SK-N-SH treated with all-trans-retinoic acid at 6 μM for 48 hours (cell line): ENCODE results near the gene ANKRD11.

Source experiments
- ATAC-seq: fragments of 200-7000 bp; cut with Tn5 transposase; 3 replicates; pipeline ENCODE4 v1.9.1; 2020; ENCODE audit warnings: mild to moderate bottlenecking, moderate library complexity
- ARNTL ChIP-seq: fragments of 450-650 bp; formaldehyde crosslinking; IDR thresholded peaks from 2 replicates; pipeline ENCODE4 v1.5.0; 2020; ENCODE audit warnings: low read depth, mild to moderate bottlenecking, moderate library complexity, borderline replicate concordance
- BACH2 ChIP-seq: fragments of 250-450 bp; sonication (Bioruptor Pico); IDR thresholded peaks from 2 replicates; pipeline ENCODE4 v1.9.0; 2021; ENCODE audit warnings: mild to moderate bottlenecking, borderline replicate concordance
- CSDC2 ChIP-seq: fragments of 250-450 bp; sonication (Bioruptor Pico); IDR thresholded peaks from 2 replicates; pipeline ENCODE4 v1.5.0; 2020; ENCODE audit warnings: mild to moderate bottlenecking, moderate library complexity
- ESRRG ChIP-seq: fragments of 250-450 bp; sonication (Bioruptor Pico); IDR thresholded peaks from 2 replicates; pipeline ENCODE4 v1.6.1; 2021; ENCODE audit warnings: mild to moderate bottlenecking
- GLIS3 ChIP-seq: fragments of 250-450 bp; sonication (Bioruptor Pico); IDR thresholded peaks from 2 replicates; pipeline ENCODE4 v1.5.0; 2020; ENCODE audit warnings: mild to moderate bottlenecking, moderate library complexity
- ISL1 ChIP-seq: fragments of 250-450 bp; sonication (Bioruptor Pico); IDR thresholded peaks from 2 replicates; pipeline ENCODE4 v2.1.2; 2022; ENCODE audit warnings: mild to moderate bottlenecking, moderate library complexity
- OSR1 ChIP-seq: fragments of 250-450 bp; sonication (Bioruptor Pico); IDR thresholded peaks from 2 replicates; pipeline ENCODE4 v1.8.0; 2022; ENCODE audit warnings: moderate library complexity, mild to moderate bottlenecking, inconsistent platforms
- PATZ1 ChIP-seq: fragments of 250-450 bp; sonication (Bioruptor Pico); IDR thresholded peaks from 2 replicates; pipeline ENCODE4 v1.8.0; 2020; ENCODE audit warnings: mild to moderate bottlenecking, moderate library complexity, borderline replicate concordance
- POU6F1 ChIP-seq: fragments of 250-450 bp; sonication (Bioruptor Pico); IDR thresholded peaks from 2 replicates; pipeline ENCODE4 v1.8.0; 2021; ENCODE audit warnings: low read depth, mild to moderate bottlenecking, moderate library complexity, borderline replicate concordance
- PPARA ChIP-seq: fragments of 250-450 bp; sonication (Bioruptor Pico); IDR thresholded peaks from 2 replicates; pipeline ENCODE4 v1.5.0; 2020; ENCODE audit warnings: mild to moderate bottlenecking, borderline replicate concordance
- RARB ChIP-seq: fragments of 250-450 bp; sonication (Bioruptor Pico); IDR thresholded peaks from 2 replicates; pipeline ENCODE4 v1.8.0; 2021; ENCODE audit warnings: mild to moderate bottlenecking, moderate library complexity
- TCF4 ChIP-seq: fragments of 250-450 bp; sonication (Bioruptor Pico); IDR thresholded peaks from 2 replicates; pipeline ENCODE4 v1.8.0; 2021; ENCODE audit warnings: mild to moderate bottlenecking, moderate library complexity, borderline replicate concordance
- ZC3H10 ChIP-seq: fragments of 250-450 bp; sonication (Bioruptor Pico); IDR thresholded peaks from 2 replicates; pipeline ENCODE4 v1.5.1; 2021; ENCODE audit warnings: mild to moderate bottlenecking, moderate library complexity
- ZFP3 ChIP-seq: fragments of 250-450 bp; sonication (Bioruptor Pico); IDR thresholded peaks from 2 replicates; pipeline ENCODE4 v1.5.0; 2020; ENCODE audit warnings: mild to moderate bottlenecking, moderate library complexity
- ZFP30 ChIP-seq: fragments of 450-650 bp; formaldehyde crosslinking; IDR thresholded peaks from 2 replicates; pipeline ENCODE4 v1.5.0; 2022; ENCODE audit warnings: mild to moderate bottlenecking, moderate library complexity
- ZNF565 ChIP-seq: fragments of 450-650 bp; formaldehyde crosslinking; conservative IDR thresholded peaks from 2 replicates; pipeline ENCODE4 v1.5.0; 2020; ENCODE audit warnings: low read depth, mild to moderate bottlenecking, moderate library complexity
- ZNF70 ChIP-seq: fragments of 450-650 bp; formaldehyde crosslinking; IDR thresholded peaks from 2 replicates; pipeline ENCODE4 v1.5.0; 2020; ENCODE audit warnings: mild to moderate bottlenecking, moderate library complexity
- ZNF8 ChIP-seq: fragments of 450-650 bp; formaldehyde crosslinking; IDR thresholded peaks from 2 replicates; pipeline ENCODE4 v1.5.0; 2020; ENCODE audit warnings: mild to moderate bottlenecking, moderate library complexity
- TF ChIP-seq, protein P1 (sequence below): fragments of 250-450 bp; sonication (Bioruptor Pico); IDR thresholded peaks from 2 replicates; pipeline ENCODE4 v1.5.0; 2020; ENCODE audit warnings: mild to moderate bottlenecking, moderate library complexity
- TF ChIP-seq, protein P2 (sequence below): fragments of 250-450 bp; sonication (Bioruptor Pico); IDR thresholded peaks from 2 replicates; pipeline ENCODE4 v1.5.1; 2021; ENCODE audit warnings: mild to moderate bottlenecking, moderate library complexity
- TF ChIP-seq, protein P3 (sequence below): fragments of 250-450 bp; sonication (Bioruptor Pico); IDR thresholded peaks from 2 replicates; pipeline ENCODE4 v1.5.1; 2020; ENCODE audit warnings: low read depth, mild to moderate bottlenecking, moderate library complexity

Gene ANKRD11

GRCh38 chr16:89367538-89367915 lies 122.8 kb downstream of the ANKRD11 start:
- ATAC-seq = no peak
- TF ChIP-seq ESRRG (CRISPR knock-in tag) (no peak), ZC3H10 (CRISPR knock-in tag) (no peak), GLIS3 (CRISPR knock-in tag) (no peak), PATZ1 (CRISPR knock-in tag) (no peak), ISL1 (CRISPR knock-in tag) (no peak), CSDC2 (no peak), ZFP3 (CRISPR knock-in tag) (no peak), ZNF70 (CRISPR knock-in tag) (no peak), PPARA (CRISPR knock-in tag) (no peak), ZNF565 (CRISPR knock-in tag) (no peak), ZFP30 (CRISPR knock-in tag) (no peak), TCF4 (no peak), POU6F1 (CRISPR knock-in tag) (no peak), RARB (no peak), OSR1 (CRISPR knock-in tag) (no peak), ZNF8 (CRISPR knock-in tag) (no peak), ARNTL (CRISPR knock-in tag) (no peak)
- TF ChIP-seq, protein P1, sequence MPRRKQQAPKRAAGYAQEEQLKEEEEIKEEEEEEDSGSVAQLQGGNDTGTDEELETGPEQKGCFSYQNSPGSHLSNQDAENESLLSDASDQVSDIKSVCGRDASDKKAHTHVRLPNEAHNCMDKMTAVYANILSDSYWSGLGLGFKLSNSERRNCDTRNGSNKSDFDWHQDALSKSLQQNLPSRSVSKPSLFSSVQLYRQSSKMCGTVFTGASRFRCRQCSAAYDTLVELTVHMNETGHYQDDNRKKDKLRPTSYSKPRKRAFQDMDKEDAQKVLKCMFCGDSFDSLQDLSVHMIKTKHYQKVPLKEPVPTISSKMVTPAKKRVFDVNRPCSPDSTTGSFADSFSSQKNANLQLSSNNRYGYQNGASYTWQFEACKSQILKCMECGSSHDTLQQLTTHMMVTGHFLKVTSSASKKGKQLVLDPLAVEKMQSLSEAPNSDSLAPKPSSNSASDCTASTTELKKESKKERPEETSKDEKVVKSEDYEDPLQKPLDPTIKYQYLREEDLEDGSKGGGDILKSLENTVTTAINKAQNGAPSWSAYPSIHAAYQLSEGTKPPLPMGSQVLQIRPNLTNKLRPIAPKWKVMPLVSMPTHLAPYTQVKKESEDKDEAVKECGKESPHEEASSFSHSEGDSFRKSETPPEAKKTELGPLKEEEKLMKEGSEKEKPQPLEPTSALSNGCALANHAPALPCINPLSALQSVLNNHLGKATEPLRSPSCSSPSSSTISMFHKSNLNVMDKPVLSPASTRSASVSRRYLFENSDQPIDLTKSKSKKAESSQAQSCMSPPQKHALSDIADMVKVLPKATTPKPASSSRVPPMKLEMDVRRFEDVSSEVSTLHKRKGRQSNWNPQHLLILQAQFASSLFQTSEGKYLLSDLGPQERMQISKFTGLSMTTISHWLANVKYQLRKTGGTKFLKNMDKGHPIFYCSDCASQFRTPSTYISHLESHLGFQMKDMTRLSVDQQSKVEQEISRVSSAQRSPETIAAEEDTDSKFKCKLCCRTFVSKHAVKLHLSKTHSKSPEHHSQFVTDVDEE (CRISPR knock-in tag) = no peak
- TF ChIP-seq, protein P2, sequence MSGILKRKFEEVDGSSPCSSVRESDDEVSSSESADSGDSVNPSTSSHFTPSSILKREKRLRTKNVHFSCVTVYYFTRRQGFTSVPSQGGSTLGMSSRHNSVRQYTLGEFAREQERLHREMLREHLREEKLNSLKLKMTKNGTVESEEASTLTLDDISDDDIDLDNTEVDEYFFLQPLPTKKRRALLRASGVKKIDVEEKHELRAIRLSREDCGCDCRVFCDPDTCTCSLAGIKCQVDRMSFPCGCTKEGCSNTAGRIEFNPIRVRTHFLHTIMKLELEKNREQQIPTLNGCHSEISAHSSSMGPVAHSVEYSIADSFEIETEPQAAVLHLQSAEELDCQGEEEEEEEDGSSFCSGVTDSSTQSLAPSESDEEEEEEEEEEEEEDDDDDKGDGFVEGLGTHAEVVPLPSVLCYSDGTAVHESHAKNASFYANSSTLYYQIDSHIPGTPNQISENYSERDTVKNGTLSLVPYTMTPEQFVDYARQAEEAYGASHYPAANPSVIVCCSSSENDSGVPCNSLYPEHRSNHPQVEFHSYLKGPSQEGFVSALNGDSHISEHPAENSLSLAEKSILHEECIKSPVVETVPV (CRISPR knock-in tag) = no peak
- TF ChIP-seq, protein P3, sequence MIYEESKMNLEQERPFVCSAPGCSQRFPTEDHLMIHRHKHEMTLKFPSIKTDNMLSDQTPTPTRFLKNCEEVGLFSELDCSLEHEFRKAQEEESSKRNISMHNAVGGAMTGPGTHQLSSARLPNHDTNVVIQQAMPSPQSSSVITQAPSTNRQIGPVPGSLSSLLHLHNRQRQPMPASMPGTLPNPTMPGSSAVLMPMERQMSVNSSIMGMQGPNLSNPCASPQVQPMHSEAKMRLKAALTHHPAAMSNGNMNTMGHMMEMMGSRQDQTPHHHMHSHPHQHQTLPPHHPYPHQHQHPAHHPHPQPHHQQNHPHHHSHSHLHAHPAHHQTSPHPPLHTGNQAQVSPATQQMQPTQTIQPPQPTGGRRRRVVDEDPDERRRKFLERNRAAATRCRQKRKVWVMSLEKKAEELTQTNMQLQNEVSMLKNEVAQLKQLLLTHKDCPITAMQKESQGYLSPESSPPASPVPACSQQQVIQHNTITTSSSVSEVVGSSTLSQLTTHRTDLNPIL (CRISPR knock-in tag) = no peak

DNA sequence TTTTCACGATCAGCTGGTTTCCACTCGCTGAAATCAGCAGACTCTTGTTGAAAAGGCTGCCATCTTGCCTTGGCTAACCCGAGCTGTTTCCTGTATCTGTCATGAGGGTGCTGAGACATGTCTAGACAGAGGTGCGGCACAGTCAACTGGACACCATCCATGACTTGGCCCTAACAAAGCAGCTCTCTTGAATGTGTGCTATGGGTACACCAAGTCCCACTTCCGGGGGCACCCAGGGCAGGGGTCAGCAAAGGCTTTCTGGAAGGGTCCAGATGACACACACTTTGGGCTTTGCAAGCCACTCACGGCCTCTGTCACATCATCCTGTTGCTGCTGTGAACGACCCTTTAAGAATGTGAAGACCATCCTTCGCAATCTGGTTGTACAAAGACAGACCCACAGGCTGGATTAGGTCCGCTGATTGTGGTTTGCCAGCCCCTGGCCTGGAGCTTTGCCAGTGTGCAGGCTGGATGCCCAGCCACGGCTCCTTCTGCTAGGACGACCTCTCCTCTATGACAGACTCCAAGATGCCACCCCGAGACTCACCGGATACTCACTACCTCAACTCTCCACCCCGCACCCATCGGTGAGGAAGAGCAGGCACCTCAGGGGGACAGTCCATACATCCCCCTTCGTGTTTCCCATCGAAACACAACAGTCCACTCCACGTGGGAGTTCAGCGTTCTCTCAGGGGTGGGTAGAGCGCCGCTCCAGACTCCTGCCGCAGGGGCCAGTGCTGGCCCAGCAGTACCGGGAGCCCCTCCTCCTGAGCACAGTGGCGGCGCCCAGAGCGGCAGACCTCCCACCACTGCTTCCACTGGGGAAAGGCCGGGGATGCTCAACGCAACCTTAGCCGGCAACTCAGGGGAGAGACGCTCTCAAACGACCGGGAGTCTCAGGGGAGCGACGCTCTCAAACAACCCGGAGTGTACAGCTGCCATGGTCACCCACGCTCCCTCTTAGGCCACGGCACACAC lies 123.5 kb downstream of the ANKRD11 start:
- no peak for TF ChIP-seq ARNTL (CRISPR knock-in tag)
- TF ChIP-seq, protein P1 (CRISPR knock-in tag) = no peak
- no peak for TF ChIP-seq ZFP30 (CRISPR knock-in tag)
- no peak for TF ChIP-seq ZNF8 (CRISPR knock-in tag)
- no peak for TF ChIP-seq BACH2 (CRISPR knock-in tag)
- TF ChIP-seq RARB = no peak
- TF ChIP-seq PPARA (CRISPR knock-in tag) = no peak
- ATAC-seq = no peak
